Small intestine (tissue), 16 donors: ENCODE results near the gene WDR54. TPM values are rescaled to one million over a fixed set of nuclear protein-coding genes. Genes with fewer than 3 reads are reported as not detected.

Source experiments
- DNase-seq, 2 donors: peaks; one replicate each; pipeline versions ENCODE4 v3.0.0 to v3.0.0-alpha.2; 2013
- FAIRE-seq: peaks from 2 replicates; lab custom pipeline; 2012; peaks lifted over from hg19 to GRCh38; lab: Jason Lieb, UNC
- H3K27ac ChIP-seq, 3 donors: one replicate each; pipeline ENCODE4 v1.5.1; 2013; ENCODE audit warnings: low read length in 2 of 3, mild to moderate bottlenecking in 2 of 3, control low read depth in 1 of 3, inconsistent platforms in 1 of 3, low read depth in 1 of 3, moderate library complexity in 1 of 3
- H3K27me3 ChIP-seq, 3 donors: one replicate each; pipeline ENCODE4 v1.6.1; 2013; ENCODE audit warnings: low read length in 3 of 3, inconsistent platforms in 1 of 3; ENCODE audit not compliant: control insufficient read depth in 3 of 3, insufficient read depth in 3 of 3
- H3K36me3 ChIP-seq, 3 donors: one replicate each; pipeline ENCODE4 v1.6.1; 2013; ENCODE audit warnings: low read length in 3 of 3, inconsistent platforms in 1 of 3, low read depth in 1 of 3, mild to moderate bottlenecking in 1 of 3, moderate library complexity in 1 of 3; ENCODE audit not compliant: control insufficient read depth in 3 of 3, insufficient read depth in 2 of 3
- H3K4me1 ChIP-seq, 3 donors: one replicate each; pipeline ENCODE4 v1.6.1; 2013; ENCODE audit warnings: low read length in 2 of 3, inconsistent platforms in 1 of 3, low read depth in 1 of 3, mild to moderate bottlenecking in 1 of 3, moderate library complexity in 1 of 3; ENCODE audit not compliant: control insufficient read depth in 3 of 3, insufficient read depth in 2 of 3
- H3K4me3 ChIP-seq, 3 donors: one replicate each; pipeline ENCODE4 v1.5.1; 2013; ENCODE audit warnings: low read length in 3 of 3, control low read depth in 1 of 3, inconsistent platforms in 1 of 3, low read depth in 1 of 3, mild to moderate bottlenecking in 1 of 3, moderate library complexity in 1 of 3
- H3K9me3 ChIP-seq, 2 donors: one replicate each; pipeline ENCODE4 v1.6.1; 2013; ENCODE audit warnings: low read depth in 1 of 2, low read length in 1 of 2; ENCODE audit not compliant: control insufficient read depth in 2 of 2, insufficient read depth in 1 of 2
- WGBS, 3 donors: extraction: QIAGEN DNeasy Blood & Tissue Kit; methylation state at CpG; one replicate each; pipeline ENCODE4 v1.1.7; 2013; 5-methylcytosine and 5-hydroxymethylcytosine counted together
- long read RNA-seq, 10 donors: transcript quantifications; one replicate each; lab custom pipeline, GENCODE V29; 2026
- polyA plus RNA-seq, 4 donors: library from polyadenylated mRNA; stranded (reverse) in 3 of 4; unstranded in 1 of 4; fragments of 200-250 nt in 3 of 4; fragments of 120-200 nt in 1 of 4; gene quantifications; one replicate each; pipeline versions ENCODE4 v1.2.1 to v1.2.3, GENCODE V29; 2013
- donor health status: healthy with polysubstance abuse.
- donor health status: control.
- donor health status: control.
- donor health status: Bipolar disorder and iron deficiency.
- donor health status: healthy.

Gene WDR54, protein sequence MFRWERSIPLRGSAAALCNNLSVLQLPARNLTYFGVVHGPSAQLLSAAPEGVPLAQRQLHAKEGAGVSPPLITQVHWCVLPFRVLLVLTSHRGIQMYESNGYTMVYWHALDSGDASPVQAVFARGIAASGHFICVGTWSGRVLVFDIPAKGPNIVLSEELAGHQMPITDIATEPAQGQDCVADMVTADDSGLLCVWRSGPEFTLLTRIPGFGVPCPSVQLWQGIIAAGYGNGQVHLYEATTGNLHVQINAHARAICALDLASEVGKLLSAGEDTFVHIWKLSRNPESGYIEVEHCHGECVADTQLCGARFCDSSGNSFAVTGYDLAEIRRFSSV
- polyA plus RNA-seq = 10 to 100 TPM in 1 of 4 donors, 1 to 10 TPM in 3; 1.6 to 11.2 (median 6.2) TPM
- long read RNA-seq, donor 1 = 0 reads
- long read RNA-seq, donor 2 = 0 reads
- long read RNA-seq, donor 3 = 0 reads
- long read RNA-seq, donor 4 = 0 reads
- long read RNA-seq, donor 5 = 0 reads
- long read RNA-seq, donor 6, transcript WDR54-211 (3 exons, 626 nt) = major isoform, 5 of 7 reads
- long read RNA-seq, donor 6, partial matches to known transcripts = 0 of 7 reads
- long read RNA-seq, donor 6, other reads (novel, unspliced or antisense) = 0 of 7 reads
- long read RNA-seq, donor 7 = 0 reads
- long read RNA-seq, donor 8 = 0 reads
- long read RNA-seq, donor 9, partial matches to known transcripts = 0 of 2 reads
- long read RNA-seq, donor 9, other reads (novel, unspliced or antisense) = 0 of 2 reads
- long read RNA-seq, donor 10, transcript WDR54-201 (10 exons, 1,147 nt) = major isoform, 7 of 12 reads
- long read RNA-seq, donor 10, partial matches to known transcripts = 0 of 12 reads
- long read RNA-seq, donor 10, other reads (novel, unspliced or antisense) = 5 of 12 reads

DNA sequence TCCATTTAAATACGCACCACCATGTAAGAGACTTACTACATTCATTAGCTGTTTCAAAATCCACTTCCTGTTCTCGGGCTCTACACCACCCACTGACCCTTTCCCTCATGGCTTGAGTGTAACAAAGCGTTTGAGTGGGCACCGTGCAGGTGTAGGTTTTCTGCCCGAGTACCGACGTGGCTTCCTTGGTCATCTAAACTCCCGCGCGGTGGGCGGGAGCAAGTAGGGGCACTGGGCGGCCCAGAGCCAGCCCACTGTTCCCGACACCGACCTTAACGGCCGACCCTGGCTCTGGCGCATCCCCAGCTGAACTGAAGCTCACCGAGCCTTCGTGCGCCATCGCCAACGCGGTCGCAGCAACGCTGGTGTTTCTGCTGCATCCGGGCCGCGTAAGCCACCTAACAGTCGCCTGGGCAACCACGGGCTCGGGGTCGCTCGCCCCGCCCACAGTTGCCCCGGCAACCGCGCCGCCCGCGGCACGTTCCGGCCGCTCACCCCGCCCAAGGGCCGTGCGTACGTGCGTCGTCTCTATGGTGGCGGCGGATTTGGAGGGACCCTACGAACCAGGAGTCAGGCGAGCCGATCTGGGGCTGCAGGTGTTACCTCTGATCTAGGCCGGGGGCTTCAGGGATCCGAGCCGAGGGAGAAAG is at the start of gene WDR54, which contains the start of gene C2orf81:
TSS of gene WDR54 (plus strand) at position 510 of the 650 bp plus-strand sequence. CDS start 424 bp downstream, outside the sequence.
TSS of gene C2orf81 (minus strand) at position 399 of the 650 bp plus-strand sequence. CDS start at position 340, 59 bp downstream.
- peak within 1 kb of the TSS; percentile 58 to 79 (median 60) for H3K4me3 ChIP-seq
- H3K27ac ChIP-seq = peak within 1 kb of the TSS in 2 of 3 donors; percentile 64 to 89
- H3K36me3 ChIP-seq = peaks cover 0 to 23% (median 3%) of the 10 kb centered on the region in 3 donors
- peak; percentile 72 to 89 for DNase-seq
- H3K27me3 ChIP-seq = peaks cover 0 to 6% (median 0%) of the 10 kb centered on the region in 3 donors
- 0 to 1% (median 1%) methylated on average over 49 to 57 of the region's 57 CpGs for WGBS, 3 donors
- no peak for FAIRE-seq
- H3K9me3 ChIP-seq = no peaks in the 10 kb centered on the region
- H3K4me1 ChIP-seq = peaks cover 0 to 41% (median 0%) of the 10 kb centered on the region in 3 donors

DNA sequence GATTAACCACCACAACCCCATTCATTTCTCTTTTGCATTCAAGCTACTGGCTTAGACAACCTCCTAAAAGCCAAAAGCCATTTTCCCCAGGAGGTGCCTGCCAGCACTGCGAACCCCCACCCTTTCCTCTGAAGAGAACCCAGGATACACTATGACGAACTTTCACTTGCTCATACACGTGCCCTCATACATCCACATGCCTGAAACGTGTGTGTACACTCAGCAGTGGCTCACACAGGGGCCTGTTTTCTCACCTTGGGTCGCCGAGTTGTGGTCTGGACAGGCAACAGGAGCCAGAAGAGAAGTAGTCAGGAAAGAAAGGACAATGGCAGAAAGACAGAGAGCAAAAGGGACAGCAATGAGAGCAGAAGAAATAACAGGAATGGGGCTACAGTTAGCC is 48.9 kb upstream of the WDR54 start:
- DNase-seq = no peak
- H3K27me3 ChIP-seq = no peaks in the 10 kb centered on the region
- H3K36me3 ChIP-seq = peaks cover 9 to 70% (median 37%) of the 10 kb centered on the region in 3 donors
- FAIRE-seq = no peak
- 87 to 93% (median 88%) methylated on average over 6 of the region's 6 CpGs for WGBS, 3 donors
- H3K4me3 ChIP-seq = no peak overlapping the region
- H3K27ac ChIP-seq = no peak overlapping the region
- no peaks in the 10 kb centered on the region for H3K9me3 ChIP-seq
- peaks cover 0 to 11% (median 4%) of the 10 kb centered on the region in 3 donors for H3K4me1 ChIP-seq

DNA sequence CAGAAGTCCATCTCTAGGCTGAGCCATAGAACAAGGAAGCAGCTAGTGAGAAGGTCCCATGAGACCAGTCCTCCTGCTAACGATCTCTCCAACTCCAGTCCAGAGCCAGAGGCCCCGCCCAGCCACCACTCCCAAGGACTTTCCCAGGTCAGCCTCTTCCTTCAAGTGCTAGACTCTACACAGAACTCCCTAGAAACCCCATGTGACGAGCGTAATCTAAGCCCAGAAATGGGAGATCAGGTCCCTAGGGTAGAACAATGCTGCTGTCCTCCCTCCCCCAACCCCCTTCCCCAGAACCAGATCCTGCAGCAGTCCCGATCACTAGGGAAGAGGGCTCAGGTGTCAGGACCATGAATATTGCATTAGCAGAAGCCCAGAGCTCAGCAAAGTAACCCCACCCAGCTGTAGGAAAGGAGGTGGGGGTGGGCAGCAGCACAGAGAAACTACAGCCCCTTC is 48.3 kb upstream of the WDR54 start:
- Histone ChIP-seq H3K4me1 (peaks cover 0 to 11% (median 4%) of the 10 kb centered on the region in 3 donors), H3K27me3 (no peaks in the 10 kb centered on the region), H3K4me3 (no peak overlapping the region), H3K9me3 (no peaks in the 10 kb centered on the region), H3K36me3 (peaks cover 9 to 71% (median 31%) of the 10 kb centered on the region in 3 donors), H3K27ac (no peak overlapping the region)
- 42 to 57% (median 48%) methylated on average over 5 of the region's 5 CpGs for WGBS, 3 donors
- FAIRE-seq (no peak), DNase-seq (peak; percentile 66 to 80)

DNA sequence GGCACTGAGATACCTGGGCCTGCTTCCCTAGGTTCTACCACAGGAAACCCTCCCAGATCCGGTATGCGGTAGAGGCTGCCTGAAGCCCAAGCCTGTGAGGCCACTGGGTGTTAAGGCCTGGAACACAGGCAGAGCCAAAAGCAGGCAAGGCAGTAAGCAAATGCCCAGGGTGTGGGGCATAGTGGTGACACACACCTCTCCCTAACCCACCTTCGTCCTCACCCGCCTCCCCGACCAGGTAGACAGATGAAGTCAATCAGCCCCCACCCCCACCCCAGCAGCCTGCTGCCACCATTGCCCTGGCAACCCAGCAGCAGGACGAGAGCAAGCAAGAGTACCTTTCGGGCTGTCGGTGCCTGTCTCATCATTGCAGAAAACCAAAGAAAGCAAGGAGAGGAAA is 47.5 kb upstream of the WDR54 start:
- DNase-seq (peak in 1 of 2 donors; percentile 6), FAIRE-seq (no peak)
- no peaks in the 10 kb centered on the region for H3K9me3 ChIP-seq
- H3K27ac ChIP-seq = peak overlapping the region in 1 of 3 donors; percentile 54
- WGBS, 3 donors = 86 to 91% (median 90%) methylated on average over 8 of the region's 8 CpGs
- peaks cover 0 to 11% (median 4%) of the 10 kb centered on the region in 3 donors for H3K4me1 ChIP-seq
- H3K4me3 ChIP-seq = peak overlapping the region in 1 of 3 donors; percentile 36
- H3K27me3 ChIP-seq = no peaks in the 10 kb centered on the region
- peaks cover 9 to 65% (median 25%) of the 10 kb centered on the region in 3 donors for H3K36me3 ChIP-seq

DNA sequence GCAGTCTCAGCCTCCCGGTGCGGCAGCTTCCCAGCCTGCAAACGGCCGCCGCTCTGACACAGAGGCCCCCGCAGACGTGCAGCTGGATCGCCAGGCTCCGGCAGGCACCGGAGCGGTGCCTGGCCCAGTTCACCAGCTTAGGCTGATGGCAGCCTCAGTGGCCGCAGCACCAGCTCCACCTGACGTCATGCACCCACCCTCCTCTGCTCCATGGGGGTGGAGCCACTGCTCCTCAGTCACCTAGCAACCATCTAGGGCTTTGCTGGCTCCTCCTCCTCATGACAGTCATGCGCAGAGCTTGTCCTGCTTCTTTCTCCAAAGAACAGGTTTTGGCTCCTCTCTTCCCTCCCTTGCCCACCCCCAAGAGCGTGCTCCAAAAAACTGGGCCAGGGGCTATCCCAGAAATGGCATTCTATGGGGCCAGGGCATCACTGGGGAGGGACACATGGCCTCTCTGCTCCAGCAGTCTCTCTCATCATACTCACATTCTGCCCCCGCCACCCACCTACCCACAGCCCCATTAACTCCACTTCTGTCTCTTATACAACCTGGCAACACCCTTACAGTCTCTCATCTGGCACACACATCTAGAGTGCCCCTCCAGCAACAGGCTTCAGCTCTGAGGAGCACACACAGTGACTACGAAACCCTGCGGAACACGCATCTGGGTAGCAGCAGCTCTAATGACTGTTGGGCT is 46.9 kb upstream of the WDR54 start:
- Histone ChIP-seq H3K4me1 (peaks cover 0 to 11% (median 4%) of the 10 kb centered on the region in 3 donors), H3K36me3 (peaks cover 9 to 59% (median 22%) of the 10 kb centered on the region in 3 donors), H3K9me3 (no peaks in the 10 kb centered on the region), H3K27me3 (no peaks in the 10 kb centered on the region), H3K4me3 (peak overlapping the region in 1 of 3 donors; percentile 36), H3K27ac (peak overlapping the region in 1 of 3 donors; percentile 54)
- FAIRE-seq (no peak), DNase-seq (peak; percentile 10 to 80)
- 73 to 83% (median 74%) methylated on average over 16 to 19 of the region's 19 CpGs for WGBS, 3 donors

DNA sequence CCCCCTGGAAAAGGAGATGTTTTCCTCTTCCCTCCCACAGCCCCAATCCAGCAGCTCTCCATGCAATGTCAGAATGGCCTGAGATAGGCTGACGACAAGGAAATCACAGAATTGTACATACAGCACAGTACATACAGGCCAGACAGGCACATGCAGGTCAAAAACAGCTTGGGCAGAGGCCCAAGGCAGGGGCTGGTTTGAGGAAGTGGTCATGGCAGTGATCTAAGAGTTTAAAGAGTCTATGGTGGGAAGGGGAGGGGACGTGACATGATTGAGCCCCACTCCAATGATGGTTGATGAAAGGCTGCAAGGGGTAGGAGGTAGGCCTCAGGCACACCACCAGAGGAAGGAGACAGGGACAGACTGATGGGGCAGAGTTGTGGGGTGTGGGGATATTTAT is 45.7 kb upstream of the WDR54 start:
- DNase-seq (no peak), FAIRE-seq (no peak)
- no peak overlapping the region for H3K27ac ChIP-seq
- H3K27me3 ChIP-seq = no peaks in the 10 kb centered on the region
- H3K9me3 ChIP-seq = no peaks in the 10 kb centered on the region
- peaks cover 3 to 20% (median 4%) of the 10 kb centered on the region in 3 donors for H3K4me1 ChIP-seq
- H3K36me3 ChIP-seq = peaks cover 4 to 47% (median 15%) of the 10 kb centered on the region in 3 donors
- WGBS, 3 donors = 86 to 96% (median 94%) methylated on average over 2 of the region's 2 CpGs
- H3K4me3 ChIP-seq = no peak overlapping the region

DNA sequence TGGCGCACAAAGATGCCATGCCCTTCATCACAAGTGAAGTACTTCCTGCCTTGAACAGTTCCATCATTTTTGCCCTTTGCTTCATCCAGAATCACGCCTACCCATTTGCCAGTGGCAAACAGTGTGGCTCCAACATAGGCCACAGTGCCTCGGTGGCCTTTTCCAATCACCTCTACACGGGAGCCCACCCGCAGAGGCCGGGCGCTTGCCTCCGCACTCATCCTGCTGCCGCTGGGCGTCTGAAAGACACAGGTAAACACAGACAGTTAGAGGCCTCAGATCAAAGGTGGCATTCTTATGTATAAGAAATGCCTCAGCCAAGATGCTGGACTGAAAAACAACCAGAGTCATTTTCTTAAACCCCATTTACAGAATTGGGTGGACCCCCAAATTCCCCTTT is 43.5 kb upstream of the WDR54 start:
- peaks cover 4 to 20% (median 4%) of the 10 kb centered on the region in 3 donors for H3K4me1 ChIP-seq
- H3K9me3 ChIP-seq = no peaks in the 10 kb centered on the region
- FAIRE-seq = no peak
- no peaks in the 10 kb centered on the region for H3K27me3 ChIP-seq
- no peak overlapping the region for H3K4me3 ChIP-seq
- WGBS, 3 donors = 93 to 96% (median 94%) methylated on average over 10 of the region's 10 CpGs
- H3K36me3 ChIP-seq = peaks cover 4 to 31% (median 12%) of the 10 kb centered on the region in 3 donors
- no peak for DNase-seq
- no peak overlapping the region for H3K27ac ChIP-seq
